ENCODE measurements around the gene DCLK1. TPM values are rescaled to one million over a fixed set of nuclear protein-coding genes. Genes with fewer than 3 reads are reported as not detected.

The DCLK1 gene
- total and polyA plus RNA-seq, 2 experiments from 2014 or later = 0.16 to 2.9 TPM

GRCh38 chr13:36067746-36068381 is 63.3 kb downstream of the DCLK1 start:
- no peak overlapping the region for H3K4me3 ChIP-seq
- no peak overlapping the region for H3K27ac ChIP-seq
- H3K27me3 ChIP-seq = no peaks in the 10 kb centered on the region
- DNase-seq (ENCODE audit: low spot score) = no peak
- no peaks in the 10 kb centered on the region for H3K9me3 ChIP-seq (ENCODE audit: low read depth)
- H3K9me2 ChIP-seq (replicated peaks; ENCODE audit: insufficient read depth) = no peaks in the 10 kb centered on the region
- TF ChIP-seq CTCF (IDR thresholded peaks at IDR 0.05; ENCODE audit: poor library complexity) = no peak
- TF ChIP-seq EZH2phosphoT487 (IDR thresholded peaks at IDR 0.05; ENCODE audit: low read depth, severe bottlenecking, unreplicated experiment) = no peak
- TF ChIP-seq EZH2 (IDR thresholded peaks at IDR 0.05; ENCODE audit: borderline replicate concordance) = no peak
- H3K36me3 ChIP-seq (replicated peaks; ENCODE audit: insufficient read depth, low read depth) = no peaks in the 10 kb centered on the region
- H2AFZ ChIP-seq = no peak overlapping the region
- no peaks in the 10 kb centered on the region for H4K20me1 ChIP-seq (ENCODE audit: insufficient read depth, poor library complexity, severe bottlenecking)
- no peaks in the 10 kb centered on the region for H3K4me1 ChIP-seq (ENCODE audit: insufficient read depth)
- H3K4me2 ChIP-seq = no peak overlapping the region
- no peaks in the 10 kb centered on the region for H3K79me2 ChIP-seq
- 55% methylated on average over 3 of the region's 3 CpGs for WGBS (ENCODE audit: low lambda C conversion rate, missing lambda C conversion rate)

GRCh38 chr13:36062249-36062648 is 68.9 kb downstream of the DCLK1 start:
- Histone ChIP-seq H3K79me2 (no peaks in the 10 kb centered on the region), H3K4me1 (ENCODE audit: insufficient read depth) (peaks cover 7% of the 10 kb centered on the region), H3K9me2 (replicated peaks; ENCODE audit: insufficient read depth) (no peaks in the 10 kb centered on the region), H3K9me3 (ENCODE audit: low read depth) (no peaks in the 10 kb centered on the region), H3K27ac (no peak overlapping the region), H2AFZ (no peak overlapping the region), H4K20me1 (ENCODE audit: insufficient read depth, poor library complexity, severe bottlenecking) (no peaks in the 10 kb centered on the region), H3K4me3 (no peak overlapping the region), H3K27me3 (no peaks in the 10 kb centered on the region), H3K4me2 (no peak overlapping the region), H3K36me3 (replicated peaks; ENCODE audit: insufficient read depth, low read depth) (no peaks in the 10 kb centered on the region)
- WGBS (ENCODE audit: low lambda C conversion rate, missing lambda C conversion rate) = 72% methylated on average over 1 of the region's 1 CpG
- no peak for TF ChIP-seq EZH2phosphoT487 (IDR thresholded peaks at IDR 0.05; ENCODE audit: low read depth, severe bottlenecking, unreplicated experiment)
- TF ChIP-seq CTCF (IDR thresholded peaks at IDR 0.05; ENCODE audit: poor library complexity) = no peak
- no peak for TF ChIP-seq EZH2 (IDR thresholded peaks at IDR 0.05; ENCODE audit: borderline replicate concordance)
- DNase-seq (ENCODE audit: low spot score) = no peak

GRCh38 chr13:36061621-36062020 is 69.6 kb downstream of the DCLK1 start:
- 54% methylated on average over 4 of the region's 4 CpGs for WGBS (ENCODE audit: low lambda C conversion rate, missing lambda C conversion rate)
- Histone ChIP-seq H2AFZ (no peak overlapping the region), H3K27me3 (no peaks in the 10 kb centered on the region), H3K9me2 (replicated peaks; ENCODE audit: insufficient read depth) (no peaks in the 10 kb centered on the region), H3K27ac (no peak overlapping the region), H3K79me2 (no peaks in the 10 kb centered on the region), H3K4me2 (no peak overlapping the region), H3K36me3 (replicated peaks; ENCODE audit: insufficient read depth, low read depth) (no peaks in the 10 kb centered on the region), H3K9me3 (ENCODE audit: low read depth) (no peaks in the 10 kb centered on the region), H3K4me3 (no peak overlapping the region), H4K20me1 (ENCODE audit: insufficient read depth, poor library complexity, severe bottlenecking) (no peaks in the 10 kb centered on the region), H3K4me1 (ENCODE audit: insufficient read depth) (peaks cover 7% of the 10 kb centered on the region)
- no peak for DNase-seq (ENCODE audit: low spot score)
- no peak for TF ChIP-seq CTCF (IDR thresholded peaks at IDR 0.05; ENCODE audit: poor library complexity)
- TF ChIP-seq EZH2 (IDR thresholded peaks at IDR 0.05; ENCODE audit: borderline replicate concordance) = no peak
- TF ChIP-seq EZH2phosphoT487 (IDR thresholded peaks at IDR 0.05; ENCODE audit: low read depth, severe bottlenecking, unreplicated experiment) = no peak

Measured in hepatocyte (in vitro differentiated cells).